Activated naive CD8-positive, alpha-beta T cell (primary cell): ENCODE results near the gene CXCL17.
"Not testable (repeated sequence)": the region's sequence is repeated elsewhere in the genome, so short reads cannot be mapped to it uniquely, and the experiment has no call there.

Experiments used
- H3K27ac Mint-ChIP-seq: one replicate; pipeline ENCODE4 v1.8.0; 2021; ENCODE audit warnings: mixed read lengths
- H3K27me3 Mint-ChIP-seq: one replicate; pipeline ENCODE4 v1.8.0; 2021; ENCODE audit warnings: mixed read lengths
- H3K36me3 Mint-ChIP-seq: one replicate; pipeline ENCODE4 v1.8.0; 2021; ENCODE audit warnings: mixed read lengths
- H3K4me1 Mint-ChIP-seq: one replicate; pipeline ENCODE4 v1.8.0; 2021; ENCODE audit warnings: low read depth, mixed read lengths
- H3K4me3 Mint-ChIP-seq: one replicate; pipeline ENCODE4 v1.8.0; 2021; ENCODE audit warnings: mild to moderate bottlenecking, mixed read lengths
- H3K9me3 Mint-ChIP-seq: one replicate; pipeline ENCODE4 v1.8.0; 2021; ENCODE audit warnings: low read depth, mixed read lengths

The CXCL17 gene

GRCh38 chr19:42442833-42443232 is at the start of gene CXCL17:
CXCL17 (minus strand) TSS chr19:42442946; CDS start chr19:42442832, 114 bp downstream.
- Mint-ChIP-seq H3K36me3 (no peaks in the 10 kb centered on the region), H3K27ac (no peak within 1 kb of the TSS), H3K9me3 (no peaks in the 10 kb centered on the region), H3K4me1 (peaks cover 21% of the 10 kb centered on the region), H3K4me3 (no peak within 1 kb of the TSS), H3K27me3 (no peaks in the 10 kb centered on the region)

DNA sequence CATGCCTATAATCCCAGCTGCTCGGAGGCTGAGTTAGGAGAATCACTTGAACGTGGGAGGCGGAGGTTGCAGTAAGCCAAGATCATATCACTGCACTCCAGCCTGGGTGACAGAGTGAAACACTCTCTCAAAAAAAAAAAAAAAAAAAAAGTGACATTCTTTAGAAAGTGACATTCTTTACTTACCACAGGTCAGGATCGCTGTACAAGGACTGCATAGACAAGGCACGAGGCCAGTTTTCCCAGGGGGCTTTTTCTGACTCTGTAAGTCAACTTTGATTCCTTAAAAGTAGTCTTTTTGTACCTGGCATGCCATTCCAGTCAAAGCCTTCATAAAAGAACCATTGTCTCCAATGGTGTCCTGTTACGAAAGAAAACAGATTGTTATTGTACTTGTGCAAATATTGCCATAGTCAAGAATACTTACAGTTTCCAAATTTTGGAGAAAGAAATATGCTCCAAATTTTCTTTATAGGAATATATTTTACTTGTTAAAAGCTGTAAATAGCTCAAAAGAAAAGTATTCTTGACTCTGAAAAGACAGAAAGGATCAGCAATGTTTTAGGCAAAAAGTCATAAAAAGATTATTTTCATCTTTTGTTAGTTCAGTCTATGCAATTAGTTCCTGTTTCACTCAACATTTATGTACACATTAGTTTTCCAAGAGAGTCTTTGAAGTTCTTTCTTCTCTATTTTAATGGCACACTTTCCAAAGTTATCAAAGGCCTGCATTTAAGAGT is 46.2 kb upstream of the CXCL17 start:
- Mint-ChIP-seq H3K9me3 (no peaks in the 10 kb centered on the region), H3K4me1 (no peaks in the 10 kb centered on the region), H3K36me3 (no peaks in the 10 kb centered on the region), H3K27ac (no peak overlapping the region), H3K27me3 (no peaks in the 10 kb centered on the region), H3K4me3 (no peak overlapping the region)

DNA sequence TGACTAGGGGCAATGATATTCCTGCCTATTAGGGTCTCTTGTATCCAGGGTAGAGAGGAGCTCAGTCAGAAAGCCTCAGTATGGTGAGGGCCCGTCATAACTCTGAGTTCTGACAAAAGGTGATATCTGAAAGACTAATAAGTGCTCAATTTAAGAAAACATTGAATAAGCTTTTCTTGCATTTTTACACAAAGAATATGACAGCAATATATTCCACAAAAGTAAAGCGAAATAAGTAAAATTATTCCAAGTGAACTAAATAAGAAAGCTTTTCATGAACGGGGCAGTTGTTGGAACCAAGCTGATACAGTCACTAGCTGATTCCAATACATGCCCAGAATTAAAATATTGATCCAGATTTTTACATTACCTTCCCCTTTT is 45.0 kb upstream of the CXCL17 start:
- no peaks in the 10 kb centered on the region for H3K36me3 Mint-ChIP-seq
- H3K9me3 Mint-ChIP-seq = no peaks in the 10 kb centered on the region
- no peak overlapping the region for H3K4me3 Mint-ChIP-seq
- H3K4me1 Mint-ChIP-seq = no peaks in the 10 kb centered on the region
- no peaks in the 10 kb centered on the region for H3K27me3 Mint-ChIP-seq
- no peak overlapping the region for H3K27ac Mint-ChIP-seq

- H3K27ac Mint-ChIP-seq = no peak overlapping the region
- no peak overlapping the region for H3K4me3 Mint-ChIP-seq
- no peaks in the 10 kb centered on the region for H3K27me3 Mint-ChIP-seq
Measured at GRCh38 chr19:42487032-42487797, 44.5 kb upstream of the CXCL17 start.

DNA sequence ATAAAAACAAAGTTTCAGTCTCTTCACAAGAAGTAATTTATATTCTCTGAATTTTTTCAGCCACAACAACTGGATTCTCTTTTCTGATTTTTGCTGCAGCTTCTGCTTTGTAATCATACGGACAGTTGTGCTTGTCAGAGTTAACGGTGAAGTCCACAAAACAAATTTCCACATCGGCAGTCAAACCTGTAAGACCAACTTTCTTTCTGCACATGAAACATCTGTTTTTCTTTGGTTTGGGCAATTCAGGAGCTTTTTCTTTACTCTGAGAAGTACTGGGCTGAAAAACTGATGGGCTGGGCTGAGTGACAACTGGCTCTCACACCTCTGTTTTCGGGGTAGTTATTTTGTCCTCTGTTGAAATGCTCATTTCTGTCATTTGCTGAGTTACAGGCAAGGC is 42.3 kb upstream of the CXCL17 start:
- H3K4me1 Mint-ChIP-seq = peaks cover 10% of the 10 kb centered on the region
- not testable (repeated sequence) for H3K27me3 Mint-ChIP-seq, H3K4me3 Mint-ChIP-seq, H3K9me3 Mint-ChIP-seq, H3K27ac Mint-ChIP-seq, H3K36me3 Mint-ChIP-seq

More at GRCh38 chr19:42487032-42487797, 44.5 kb upstream of the CXCL17 start:
- Mint-ChIP-seq H3K36me3 (no peaks in the 10 kb centered on the region), H3K9me3 (no peaks in the 10 kb centered on the region), H3K4me1 (no peaks in the 10 kb centered on the region)

DNA sequence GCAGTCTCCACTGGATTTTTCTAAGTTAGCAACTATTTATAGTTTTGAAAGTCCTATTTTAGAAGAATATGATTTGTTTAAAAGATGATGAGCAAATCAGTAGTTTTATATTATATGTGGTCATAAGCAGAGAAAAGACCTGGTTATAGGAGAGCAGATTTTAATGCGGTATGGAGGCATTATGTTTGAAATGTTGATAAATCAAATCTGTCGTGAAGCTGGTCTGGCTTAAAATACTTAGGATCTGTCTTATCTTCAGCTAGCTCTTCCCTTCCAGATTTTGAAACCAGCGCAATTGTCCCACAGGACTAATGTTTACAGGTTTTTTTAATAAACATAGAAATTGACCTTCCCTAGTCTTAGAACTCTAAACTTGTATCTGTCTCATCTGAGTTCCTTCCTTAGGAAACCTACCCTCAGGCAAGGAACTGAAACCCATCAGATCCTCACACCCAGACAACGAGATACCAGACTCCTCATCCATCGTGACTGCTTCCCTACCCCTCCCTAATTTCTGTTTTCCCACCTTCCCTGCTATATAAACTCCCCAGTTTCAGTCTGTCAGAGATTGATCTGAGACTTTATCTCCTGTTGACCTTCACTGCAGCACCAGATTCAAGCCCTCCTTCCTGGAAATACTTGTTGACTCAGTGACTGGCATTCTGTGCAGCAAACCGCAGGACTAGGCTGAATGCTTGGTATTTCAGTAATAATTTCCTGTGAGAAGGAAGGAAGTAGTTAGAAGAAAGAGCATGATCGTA is 37.8 kb upstream of the CXCL17 start:
- Mint-ChIP-seq H3K27ac (peak overlapping the region; percentile 4), H3K4me3 (peak overlapping the region; percentile 40), H3K4me1 (peaks cover 10% of the 10 kb centered on the region)

DNA sequence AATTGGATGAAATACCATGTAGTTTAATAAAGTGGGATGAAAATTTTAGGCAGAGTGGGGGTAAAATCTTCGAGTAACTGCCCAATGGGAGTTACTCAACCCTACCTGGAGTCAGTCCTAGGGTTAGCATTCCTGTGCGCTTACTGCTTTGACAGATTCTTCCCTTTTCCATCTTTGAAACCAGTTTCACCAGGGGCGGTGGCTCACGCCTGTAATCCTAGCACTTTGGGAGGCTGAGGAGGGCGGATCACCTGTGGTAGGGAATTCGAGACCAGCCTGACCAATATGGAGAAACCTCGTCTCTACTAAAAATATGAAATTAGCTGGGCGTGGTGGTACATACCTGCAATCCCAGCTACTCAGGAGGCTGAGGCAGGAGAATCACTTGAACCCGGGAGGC is 37.0 kb upstream of the CXCL17 start:
- no peak overlapping the region for H3K27ac Mint-ChIP-seq
- H3K4me1 Mint-ChIP-seq = peaks cover 10% of the 10 kb centered on the region
- no peaks in the 10 kb centered on the region for H3K9me3 Mint-ChIP-seq
- H3K36me3 Mint-ChIP-seq = peaks cover 2% of the 10 kb centered on the region
- no peak overlapping the region for H3K4me3 Mint-ChIP-seq
- H3K27me3 Mint-ChIP-seq = no peaks in the 10 kb centered on the region

More for the DNA sequence above, 37.8 kb upstream of the CXCL17 start:
- Mint-ChIP-seq H3K36me3 (peaks cover 2% of the 10 kb centered on the region), H3K9me3 (no peaks in the 10 kb centered on the region), H3K27me3 (no peaks in the 10 kb centered on the region)

- no peak overlapping the region for H3K4me3 Mint-ChIP-seq
- H3K36me3 Mint-ChIP-seq = peaks cover 2% of the 10 kb centered on the region
- H3K9me3 Mint-ChIP-seq = no peaks in the 10 kb centered on the region
- H3K27me3 Mint-ChIP-seq = no peaks in the 10 kb centered on the region
- no peak overlapping the region for H3K27ac Mint-ChIP-seq
- H3K4me1 Mint-ChIP-seq = peaks cover 10% of the 10 kb centered on the region
Measured at GRCh38 chr19:42478765-42479311, 36.1 kb upstream of the CXCL17 start.

GRCh38 chr19:42477933-42478332 is 35.2 kb upstream of the CXCL17 start:
- peaks cover 2% of the 10 kb centered on the region for H3K36me3 Mint-ChIP-seq
- no peak overlapping the region for H3K27ac Mint-ChIP-seq
- peaks cover 10% of the 10 kb centered on the region for H3K4me1 Mint-ChIP-seq
- H3K9me3 Mint-ChIP-seq = no peaks in the 10 kb centered on the region
- no peak overlapping the region for H3K4me3 Mint-ChIP-seq
- no peaks in the 10 kb centered on the region for H3K27me3 Mint-ChIP-seq

GRCh38 chr19:42477117-42477516 is 34.4 kb upstream of the CXCL17 start:
- peaks cover 10% of the 10 kb centered on the region for H3K4me1 Mint-ChIP-seq
- peaks cover 2% of the 10 kb centered on the region for H3K36me3 Mint-ChIP-seq
- H3K9me3 Mint-ChIP-seq = no peaks in the 10 kb centered on the region
- H3K27me3 Mint-ChIP-seq = no peaks in the 10 kb centered on the region
- no peak overlapping the region for H3K27ac Mint-ChIP-seq
- H3K4me3 Mint-ChIP-seq = no peak overlapping the region

DNA sequence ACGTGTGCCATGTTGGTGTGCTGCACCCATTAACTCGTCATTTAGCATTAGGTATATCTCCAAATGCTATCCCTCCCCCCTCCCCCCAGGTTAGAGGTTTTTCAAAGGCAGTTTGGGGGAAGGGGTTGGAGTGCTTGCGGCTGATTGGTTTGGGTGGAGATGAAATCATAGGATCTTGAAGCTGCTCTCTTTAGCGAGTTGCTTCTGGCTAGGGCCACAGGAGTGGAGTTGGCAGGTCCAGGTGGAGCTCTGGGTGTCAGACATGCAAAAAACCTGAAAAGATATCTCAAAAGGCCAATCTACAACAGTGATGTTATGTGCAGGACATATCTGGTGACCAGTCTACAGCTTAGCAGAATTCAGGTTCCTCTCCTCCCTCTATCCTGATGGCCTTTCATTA is 32.6 kb upstream of the CXCL17 start:
- Mint-ChIP-seq H3K4me3 (no peak overlapping the region), H3K4me1 (peaks cover under 1% of the 10 kb centered on the region)

GRCh38 chr19:42474743-42475142 is 32.0 kb upstream of the CXCL17 start:
- Mint-ChIP-seq H3K36me3 (peaks cover 2% of the 10 kb centered on the region), H3K4me3 (no peak overlapping the region), H3K4me1 (peaks cover under 1% of the 10 kb centered on the region), H3K9me3 (no peaks in the 10 kb centered on the region), H3K27ac (no peak overlapping the region), H3K27me3 (no peaks in the 10 kb centered on the region)

More for the DNA sequence above, 32.6 kb upstream of the CXCL17 start:
- Mint-ChIP-seq H3K9me3 (no peaks in the 10 kb centered on the region), H3K36me3 (peaks cover 2% of the 10 kb centered on the region), H3K27me3 (no peaks in the 10 kb centered on the region), H3K27ac (no peak overlapping the region)

DNA sequence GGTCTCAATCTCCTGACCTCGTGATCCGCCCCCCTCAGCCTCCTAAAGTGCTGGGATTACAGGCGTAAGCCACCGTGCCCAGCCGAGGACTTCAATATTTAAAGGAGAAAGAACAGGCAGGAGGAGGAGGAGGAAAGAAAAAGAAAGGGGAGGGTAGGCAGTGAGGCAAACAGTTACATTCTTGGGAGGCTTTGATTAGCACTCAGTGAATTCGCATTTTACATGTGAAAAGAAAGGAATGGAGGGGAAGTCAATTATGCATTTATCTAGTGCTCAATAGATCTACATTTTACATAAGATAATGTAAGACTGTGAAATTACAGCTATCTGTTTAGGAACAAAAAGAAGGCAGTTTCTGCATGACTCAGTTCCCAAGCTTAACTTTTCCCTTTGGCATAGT is 30.9 kb upstream of the CXCL17 start:
- Mint-ChIP-seq H3K27me3 (no peaks in the 10 kb centered on the region), H3K4me3 (no peak overlapping the region), H3K27ac (no peak overlapping the region), H3K4me1 (peaks cover 2% of the 10 kb centered on the region), H3K36me3 (no peaks in the 10 kb centered on the region), H3K9me3 (no peaks in the 10 kb centered on the region)

DNA sequence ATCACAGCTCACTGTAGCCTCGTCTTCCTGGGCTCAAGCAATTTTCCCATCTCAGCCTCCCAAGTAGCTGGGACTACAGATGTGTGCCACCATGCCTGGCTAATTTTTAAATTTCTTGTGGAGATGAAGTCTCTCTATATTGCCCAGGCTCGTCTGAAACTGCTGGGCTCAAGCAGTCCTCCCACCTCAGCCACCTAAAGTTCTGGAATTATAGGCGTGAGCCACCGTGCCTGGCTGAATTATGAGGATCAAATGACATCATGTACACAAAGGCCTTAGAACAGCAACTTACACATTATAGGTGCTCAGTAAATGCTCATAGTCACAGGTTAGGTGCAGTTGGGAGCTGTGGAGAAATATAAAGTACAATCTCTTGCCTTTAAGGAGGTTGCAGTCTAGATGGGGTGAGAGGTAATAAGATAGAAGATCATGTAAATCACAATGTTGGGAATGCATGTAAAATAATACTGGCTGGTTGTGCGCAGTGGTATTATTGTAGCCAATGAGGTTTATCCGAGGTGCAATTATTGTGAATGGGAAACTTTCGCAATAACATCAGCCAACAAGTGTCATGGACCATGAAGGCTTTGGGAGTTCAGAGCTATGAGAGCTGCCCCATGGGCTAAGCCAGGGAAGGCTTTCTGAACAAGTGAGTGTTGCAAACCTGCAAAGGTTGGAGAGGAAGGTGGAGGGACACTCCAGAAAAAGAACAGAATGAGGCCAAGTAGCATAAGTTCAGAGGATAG is 29.8 kb upstream of the CXCL17 start:
- no peaks in the 10 kb centered on the region for H3K36me3 Mint-ChIP-seq
- no peaks in the 10 kb centered on the region for H3K9me3 Mint-ChIP-seq
- H3K4me3 Mint-ChIP-seq = no peak overlapping the region
- no peak overlapping the region for H3K27ac Mint-ChIP-seq
- peaks cover 2% of the 10 kb centered on the region for H3K4me1 Mint-ChIP-seq
- no peaks in the 10 kb centered on the region for H3K27me3 Mint-ChIP-seq
